Mucosa of descending colon (tissue), 3 donors: ENCODE data around the gene SORCS2. TPM values are rescaled to one million over a fixed set of nuclear protein-coding genes. Genes with fewer than 3 reads are reported as not detected.
A peak's percentile ranks its signal among the peaks of the same experiment; 100 is the strongest.
"Not testable (repeated sequence)": the region's sequence is repeated elsewhere in the genome, so short reads cannot be mapped to it uniquely, and the experiment has no call there.

Experiments
- ATAC-seq: fragments of 200-7000 bp; cut with Tn5 transposase; one replicate; pipeline ENCODE4 v1.9.1; 2020; ENCODE audit warnings: mild to moderate bottlenecking, moderate library complexity
- DNase-seq, 3 donors: peaks; one replicate each; pipeline ENCODE4 v3.0.0-alpha.2; 2020
- H3K36me3 ChIP-seq: fragments of 200-600 bp; one replicate; pipeline ENCODE4 v1.8.0; 2021; ENCODE audit warnings: low read depth, mild to moderate bottlenecking
- H3K4me1 ChIP-seq: fragments of 200-600 bp; one replicate; pipeline ENCODE4 v1.8.0; 2021; ENCODE audit warnings: low read depth, mild to moderate bottlenecking
- H3K4me3 ChIP-seq: fragments of 200-600 bp; one replicate; pipeline ENCODE4 v1.8.0; 2021; ENCODE audit warnings: mild to moderate bottlenecking
- H3K9me3 ChIP-seq: fragments of 200-600 bp; one replicate; pipeline ENCODE4 v1.8.0; 2021; ENCODE audit warnings: mild to moderate bottlenecking
- CTCF ChIP-seq: fragments of 200-600 bp; IDR thresholded peaks from one replicate; pipeline ENCODE4 v1.8.0; 2022; ENCODE audit warnings: antibody characterized with exemption, mild to moderate bottlenecking
- intact Hi-C, 2 donors: fragments of 100-400 bp; cut with DNase I in 1 of 2; cut with micrococcal nuclease in 1 of 2; formaldehyde crosslinking; loops; one replicate each; pipeline versions ENCODE4 v1.11.0 to v1.11.1; 2022; cut with DNase I, micrococcal nuclease
- total RNA-seq, 3 donors: library from RNA; stranded (reverse); fragmentation: NEBNext Ultra II Directional in 2 of 3; extraction: Animal tissue kit (Norgen Biotek cat#: 25700) in 2 of 3; gene quantifications; one replicate each; pipeline versions ENCODE4 v1.2.1 to v1.2.4, GENCODE V29; 2021 to 2023
- donor health status: DM: no; HTN: no; CAD: no; lungs with moderate emphysema.
- donor health status: DM: no; HTN: no; CAD: no.
- donor health status: DM: no; HTN: yes; CAD: no.

The SORCS2 gene
- total RNA-seq, 3 donors from 2014 or later = 0.20 to 3.1 (median 1.5) TPM

DNA sequence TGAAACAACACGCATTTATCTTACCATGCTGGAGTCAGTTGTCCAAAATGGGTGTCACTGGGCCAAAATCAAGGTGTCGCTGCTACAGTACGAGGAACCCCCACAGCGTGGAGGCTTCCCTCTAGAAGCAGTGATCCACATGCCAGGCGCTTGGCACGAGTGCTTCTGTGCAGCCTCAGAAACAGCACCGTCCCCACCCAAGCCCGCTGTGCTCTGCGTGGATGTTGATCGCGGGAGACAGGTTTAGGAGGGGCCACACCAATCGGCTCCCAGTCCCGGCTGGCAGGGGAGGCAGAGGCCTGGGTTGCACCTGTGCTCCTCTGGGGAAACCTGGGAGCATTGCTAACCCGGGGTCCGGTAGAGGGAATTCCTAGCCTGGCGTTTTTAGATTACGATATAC, 407.9 kb downstream of the SORCS2 start:
- intact Hi-C loops = no loop called here
- DNase-seq = no peak

DNA sequence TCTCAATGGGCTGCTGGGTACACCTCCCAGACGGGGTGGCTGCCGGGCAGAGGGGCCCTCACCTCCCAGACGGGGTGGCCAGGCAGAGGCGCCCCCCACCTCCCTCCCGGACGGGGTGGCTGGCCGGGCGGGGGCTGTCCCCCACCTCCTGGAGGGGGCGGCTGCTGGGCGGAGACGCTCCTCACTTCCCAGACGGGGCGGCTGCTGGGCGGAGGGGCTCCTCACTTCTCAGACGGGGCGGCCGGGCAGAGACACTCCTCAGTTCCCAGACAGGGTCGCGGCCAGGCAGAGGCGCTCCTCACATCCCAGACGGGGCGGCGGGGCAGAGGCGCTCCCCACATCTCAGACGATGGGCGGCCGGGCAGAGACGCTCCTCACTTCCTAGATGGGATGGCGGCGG, 409.8 kb downstream of the SORCS2 start:
- H3K4me1 ChIP-seq, H3K4me3 ChIP-seq, DNase-seq, H3K9me3 ChIP-seq, H3K36me3 ChIP-seq, ATAC-seq, intact Hi-C loops: not testable (repeated sequence)

More for the DNA sequence above, 407.9 kb downstream of the SORCS2 start:
- TF ChIP-seq CTCF = no peak
- no peaks in the 10 kb centered on the region for H3K4me1 ChIP-seq
- H3K4me3 ChIP-seq = no peak overlapping the region
- no peak for ATAC-seq
- H3K9me3 ChIP-seq = no peaks in the 10 kb centered on the region
- H3K36me3 ChIP-seq = no peaks in the 10 kb centered on the region

- intact Hi-C loops = no loop called here
- DNase-seq (peak in 1 of 3 donors; percentile 12), ATAC-seq (no peak)
- no peak overlapping the region for H3K4me3 ChIP-seq
- H3K4me1 ChIP-seq = no peaks in the 10 kb centered on the region
- no peaks in the 10 kb centered on the region for H3K9me3 ChIP-seq
- no peak for TF ChIP-seq CTCF
- no peaks in the 10 kb centered on the region for H3K36me3 ChIP-seq
Observed at GRCh38 chr4:7607156-7607910, 415.0 kb downstream of the SORCS2 start.

DNA sequence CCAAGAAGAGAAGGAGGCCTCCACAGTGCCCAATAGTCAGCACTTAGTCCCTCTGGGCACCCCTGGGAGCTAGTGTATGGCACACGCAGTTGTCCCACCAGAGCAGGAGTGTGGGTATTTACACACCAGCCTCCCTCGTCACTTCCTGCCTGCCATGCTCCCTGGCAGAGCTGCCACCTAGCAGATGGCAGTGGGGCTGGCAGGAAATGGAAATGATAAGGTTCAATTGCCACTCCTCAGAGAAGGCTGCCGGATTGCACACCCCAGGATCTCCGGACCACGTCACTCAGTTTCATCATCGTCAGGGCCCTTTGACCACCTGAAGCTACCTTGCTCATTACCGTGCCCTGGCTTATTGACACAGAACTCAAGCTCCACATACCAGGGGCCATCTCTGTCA, 415.7 kb downstream of the SORCS2 start:
- Histone ChIP-seq H3K4me3 (no peak overlapping the region), H3K9me3 (no peaks in the 10 kb centered on the region), H3K4me1 (no peaks in the 10 kb centered on the region), H3K36me3 (no peaks in the 10 kb centered on the region)
- DNase-seq = no peak
- intact Hi-C loops = no loop called here
- no peak for TF ChIP-seq CTCF
- ATAC-seq = no peak

- H3K9me3 ChIP-seq = no peaks in the 10 kb centered on the region
- intact Hi-C loops = no loop called here
- no peak for TF ChIP-seq CTCF
- no peaks in the 10 kb centered on the region for H3K36me3 ChIP-seq
- H3K4me3 ChIP-seq = no peak overlapping the region
- ATAC-seq = no peak
- no peak for DNase-seq
- H3K4me1 ChIP-seq = no peaks in the 10 kb centered on the region
Observed at GRCh38 chr4:7609316-7609715, 417.0 kb downstream of the SORCS2 start.

GRCh38 chr4:7610022-7610670, 417.8 kb downstream of the SORCS2 start:
- DNase-seq = no peak
- Histone ChIP-seq H3K4me3 (no peak overlapping the region), H3K4me1 (no peaks in the 10 kb centered on the region), H3K9me3 (no peaks in the 10 kb centered on the region), H3K36me3 (no peaks in the 10 kb centered on the region)
- no peak for TF ChIP-seq CTCF
- ATAC-seq = no peak
- intact Hi-C loops = no loop called here
